HepG2 (cell line): ENCODE data around the gene LSM6. TPM values are rescaled to one million over a fixed set of nuclear protein-coding genes. Genes with fewer than 3 reads are reported as not detected.

Experiments used
- ATAC-seq: fragments of 200-7000 bp; cut with Tn5 transposase; 3 replicates; pipeline ENCODE4 v1.9.1; 2020; ENCODE audit warnings: mild to moderate bottlenecking, moderate library complexity
- BruUV-seq: library from RNA; stranded (reverse); fragments of 400-500 nt; replicated peaks from 2 replicates; lab custom pipeline; 2021; lab: Mats Ljungman, UMichigan
- CTCF ChIA-PET: fragments of 300-600 bp; formaldehyde crosslinking; extraction: SDS; loops from one replicate; lab custom pipeline; 2021; ENCODE audit warnings: low total read pairs, inconsistent platforms, low intra/inter-chr PET ratio; lab: Yijun Ruan, JAX
- POLR2A ChIA-PET: fragments of 350-600 bp; sonication (Branson Sonifier 250); formaldehyde crosslinking; loops from one replicate; lab custom pipeline; 2020; ENCODE audit warnings: antibody characterized with exemption, inconsistent platforms; lab: Yijun Ruan, JAX
- DNase-seq: peaks from one replicate; pipeline ENCODE4 v3.0.0-alpha.2; 2015; ENCODE audit warnings: low spot score
- FAIRE-seq: peaks from 3 replicates; lab custom pipeline; 2011; peaks lifted over from hg19 to GRCh38; lab: Jason Lieb, UNC
- H2AFZ ChIP-seq: one replicate; pipeline ENCODE4 v1.6.1; 2011; ENCODE audit warnings: low read length, inconsistent platforms
- H3K27ac ChIP-seq: fragments of 300-600 bp; 3 replicates; pipeline ENCODE4 v1.8.0; 2011; ENCODE audit warnings: mixed run types, mild to moderate bottlenecking, mixed read lengths, low read length, inconsistent platforms; ENCODE audit not compliant: insufficient read depth; ENCODE audit errors: extremely low read length
- H3K27me3 ChIP-seq, 2 experiments: fragments of 200-600 bp in 1 of 2; 2 replicates in 1 of 2; 3 replicates in 1 of 2; pipeline versions ENCODE4 v1.6.0 to v1.8.0; 2011; ENCODE audit warnings: low read length in 2 of 2, mild to moderate bottlenecking in 2 of 2, moderate library complexity in 2 of 2, inconsistent platforms in 1 of 2; ENCODE audit not compliant: insufficient read depth in 2 of 2, control insufficient read depth in 1 of 2
- H3K36me3 ChIP-seq, 2 experiments: fragments of 200-600 bp in 1 of 2; replicated peaks in 1 of 2; 2 replicates in 1 of 2; 3 replicates in 1 of 2; pipeline versions ENCODE4 v1.5.1 to v1.8.0; 2011; ENCODE audit warnings: low read length in 2 of 2, inconsistent platforms in 1 of 2; ENCODE audit not compliant: insufficient read depth in 2 of 2, control insufficient read depth in 1 of 2
- H3K4me1 ChIP-seq: 2 replicates; pipeline ENCODE4 v1.5.1; 2012; ENCODE audit warnings: low read length, inconsistent platforms; ENCODE audit not compliant: insufficient read depth
- H3K4me2 ChIP-seq: 2 replicates; pipeline ENCODE4 v1.6.0; 2011; ENCODE audit warnings: low read depth, low read length, inconsistent platforms
- H3K4me3 ChIP-seq, 3 experiments: fragments of 200-600 bp in 1 of 3; sonication (generic), shearing (Covaris generic) in 1 of 3; replicated peaks in 1 of 3; 2 replicates each; pipeline ENCODE4 v1.5.1; 2011 to 2016; ENCODE audit warnings: low read length in 3 of 3, inconsistent platforms in 2 of 3, low read depth in 2 of 3, mild to moderate bottlenecking in 2 of 3, control low read depth in 1 of 3, mixed read lengths in 1 of 3; ENCODE audit not compliant: insufficient read depth in 1 of 3
- H3K79me2 ChIP-seq: one replicate; pipeline ENCODE4 v1.6.1; 2011; ENCODE audit warnings: low read length, inconsistent platforms; ENCODE audit not compliant: insufficient read depth
- H3K9ac ChIP-seq: 2 replicates; pipeline ENCODE4 v1.6.0; 2011; ENCODE audit warnings: mild to moderate bottlenecking, low read depth, low read length, inconsistent platforms; ENCODE audit not compliant: insufficient read depth
- H3K9me3 ChIP-seq: 2 replicates; pipeline ENCODE4 v1.5.1; 2012; ENCODE audit warnings: mild to moderate bottlenecking, low read length
- H4K20me1 ChIP-seq: 2 replicates; pipeline ENCODE4 v1.6.0; 2011; ENCODE audit warnings: inconsistent platforms, mild to moderate bottlenecking, low read length, moderate library complexity; ENCODE audit not compliant: insufficient read depth
- GFI1 ChIP-seq: sonication (generic); formaldehyde crosslinking; IDR thresholded peaks from 2 replicates; pipeline ENCODE4 v1.5.0; 2020; ENCODE audit warnings: missing genetic modification reagents, mild to moderate bottlenecking, borderline replicate concordance
- IKZF4 ChIP-seq: sonication (generic); formaldehyde crosslinking; IDR thresholded peaks from 2 replicates; pipeline ENCODE4 v1.5.1; 2020; ENCODE audit warnings: borderline replicate concordance, mild to moderate bottlenecking, low read depth, missing genetic modification reagents; ENCODE audit errors: not compliant biosample characterization
- SOX13 ChIP-seq, 3 experiments: fragments of 450-650 bp in 1 of 3; sonication (generic) in 1 of 3; formaldehyde crosslinking in 1 of 3; IDR thresholded peaks in 2 of 3; conservative IDR thresholded peaks in 1 of 3; 2 replicates each; pipeline versions ENCODE4 v1.5.0 to v1.6.1; 2016 to 2020; ENCODE audit warnings: antibody characterized with exemption in 1 of 3, mild to moderate bottlenecking in 1 of 3, missing compliant biosample characterization in 1 of 3, missing genetic modification reagents in 1 of 3, moderate library complexity in 1 of 3
- SSRP1 ChIP-seq: IDR thresholded peaks from 2 replicates; pipeline ENCODE4 v1.6.1; 2016; ENCODE audit warnings: control low read depth
- WGBS: methylation state at CpG from one replicate; pipeline ENCODE4 v1.1.6; 2017; ENCODE audit warnings: low lambda C conversion rate; 5-methylcytosine and 5-hydroxymethylcytosine counted together
- in situ Hi-C: cut with HindIII; loops from 2 replicates; pipeline ENCODE4 v1.10.0; 2017; ENCODE audit warnings: low pct_unique_long_range_greater_than_20kb; ENCODE audit not compliant: extremely low pct_ligation_motif_present
- intact Hi-C: fragments of 100-400 bp; cut with micrococcal nuclease; formaldehyde crosslinking; loops from one replicate; pipeline ENCODE4 v1.10.0; 2022; ENCODE audit not compliant: unreplicated experiment
- polyA plus RNA-seq, 8 experiments: library from polyadenylated mRNA; depleted of rRNA in 3 of 8; stranded (reverse) in 7 of 8; unstranded in 1 of 8; fragments of >200 nt; fragmentation: Illumina TruSeq in 4 of 8; extraction: Trizol in 4 of 8; gene quantifications; 2 replicates each; pipeline versions ENCODE4 v1.2.1 to v1.2.3, GENCODE V29; 2011 to 2016; ENCODE audit warnings: low read depth in 4 of 8, missing spikeins in 1 of 8, mixed read lengths in 1 of 8; ENCODE audit not compliant: insufficient read depth in 1 of 8
- total RNA-seq, 5 experiments: library from RNA; depleted of rRNA; stranded (reverse); fragments of >200 nt; fragmentation: Illumina TruSeq; extraction: Trizol; gene quantifications; 2 replicates each; pipeline ENCODE4 v1.2.3, GENCODE V29; 2016; ENCODE audit warnings: low read depth in 1 of 5
- TF ChIP-seq, protein P1 (sequence below): IDR thresholded peaks from 2 replicates; pipeline ENCODE4 v1.4.0; 2020; ENCODE audit warnings: mild to moderate bottlenecking, missing genetic modification reagents

LSM6 gene
- total and polyA plus RNA-seq, 2 of the 13 experiments (the other 11 are each of a cell fraction or from before 2014, with no cell fraction given): 14.6 to 83.3 TPM

DNA sequence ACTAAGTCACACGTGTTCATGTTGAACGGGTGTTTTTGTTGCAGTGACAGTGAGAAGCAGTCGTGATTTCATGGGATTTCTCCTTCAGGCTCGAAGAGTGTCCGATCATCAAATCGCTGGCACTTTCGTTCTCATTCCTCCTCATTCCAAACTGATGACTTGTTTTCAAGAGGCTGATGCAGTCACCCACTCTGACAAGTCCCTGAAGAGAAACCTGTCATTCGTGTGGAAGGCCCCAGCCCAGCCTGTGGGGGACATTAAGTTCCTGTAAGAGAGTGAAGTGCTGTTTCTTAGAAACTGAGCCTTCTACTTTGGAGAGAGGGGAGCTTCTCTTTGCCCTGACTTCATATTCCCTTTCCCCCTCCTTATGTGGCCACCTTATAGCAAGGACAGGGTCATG lies 46.8 kb downstream of the LSM6 start:
- no peaks in the 10 kb centered on the region for H3K9me3 ChIP-seq
- peaks cover 0 to 13% of the 10 kb centered on the region in 2 experiments; a peak in 2 of 5 replicates for H3K27me3 ChIP-seq
- no peaks in the 10 kb centered on the region for H3K36me3 ChIP-seq
- no peak overlapping the region for H3K4me3 ChIP-seq
- BruUV-seq: no TSS peak
- ChIA-PET POLR2A (no interaction called here), CTCF (no interaction called here)
- DNase-seq (no peak), ATAC-seq (no peak), FAIRE-seq (no peak)
- no peak overlapping the region for H2AFZ ChIP-seq
- intact Hi-C loops (no loop called here), in situ Hi-C loops (no loop called here)
- TF ChIP-seq, protein P1, sequence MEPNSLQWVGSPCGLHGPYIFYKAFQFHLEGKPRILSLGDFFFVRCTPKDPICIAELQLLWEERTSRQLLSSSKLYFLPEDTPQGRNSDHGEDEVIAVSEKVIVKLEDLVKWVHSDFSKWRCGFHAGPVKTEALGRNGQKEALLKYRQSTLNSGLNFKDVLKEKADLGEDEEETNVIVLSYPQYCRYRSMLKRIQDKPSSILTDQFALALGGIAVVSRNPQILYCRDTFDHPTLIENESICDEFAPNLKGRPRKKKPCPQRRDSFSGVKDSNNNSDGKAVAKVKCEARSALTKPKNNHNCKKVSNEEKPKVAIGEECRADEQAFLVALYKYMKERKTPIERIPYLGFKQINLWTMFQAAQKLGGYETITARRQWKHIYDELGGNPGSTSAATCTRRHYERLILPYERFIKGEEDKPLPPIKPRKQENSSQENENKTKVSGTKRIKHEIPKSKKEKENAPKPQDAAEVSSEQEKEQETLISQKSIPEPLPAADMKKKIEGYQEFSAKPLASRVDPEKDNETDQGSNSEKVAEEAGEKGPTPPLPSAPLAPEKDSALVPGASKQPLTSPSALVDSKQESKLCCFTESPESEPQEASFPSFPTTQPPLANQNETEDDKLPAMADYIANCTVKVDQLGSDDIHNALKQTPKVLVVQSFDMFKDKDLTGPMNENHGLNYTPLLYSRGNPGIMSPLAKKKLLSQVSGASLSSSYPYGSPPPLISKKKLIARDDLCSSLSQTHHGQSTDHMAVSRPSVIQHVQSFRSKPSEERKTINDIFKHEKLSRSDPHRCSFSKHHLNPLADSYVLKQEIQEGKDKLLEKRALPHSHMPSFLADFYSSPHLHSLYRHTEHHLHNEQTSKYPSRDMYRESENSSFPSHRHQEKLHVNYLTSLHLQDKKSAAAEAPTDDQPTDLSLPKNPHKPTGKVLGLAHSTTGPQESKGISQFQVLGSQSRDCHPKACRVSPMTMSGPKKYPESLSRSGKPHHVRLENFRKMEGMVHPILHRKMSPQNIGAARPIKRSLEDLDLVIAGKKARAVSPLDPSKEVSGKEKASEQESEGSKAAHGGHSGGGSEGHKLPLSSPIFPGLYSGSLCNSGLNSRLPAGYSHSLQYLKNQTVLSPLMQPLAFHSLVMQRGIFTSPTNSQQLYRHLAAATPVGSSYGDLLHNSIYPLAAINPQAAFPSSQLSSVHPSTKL (CRISPR knock-in tag): no peak
- TF ChIP-seq SSRP1 (CRISPR knock-in tag) (no peak), IKZF4 (CRISPR knock-in tag) (no peak), GFI1 (CRISPR knock-in tag) (no peak), SOX13 (IDR thresholded peaks at IDR 0.05) (no peak), SOX13 (CRISPR knock-in tag; conservative IDR thresholded peaks at IDR 0.05 in 1 of 2, IDR thresholded peaks at IDR 0.05 in 1 of 2) (no peak)
- H4K20me1 ChIP-seq: no peaks in the 10 kb centered on the region
- WGBS: 30% methylated on average over 8 of the region's 8 CpGs
- H3K79me2 ChIP-seq: no peaks in the 10 kb centered on the region
- H3K9ac ChIP-seq: no peak overlapping the region
- no peak overlapping the region for H3K27ac ChIP-seq
- no peak overlapping the region for H3K4me2 ChIP-seq
- no peaks in the 10 kb centered on the region for H3K4me1 ChIP-seq
